HL-60/S4 treated with retinoic acid at 250 ng/mL for 4 days and 3 days (cell line): ENCODE data around the gene KCTD16.

Experiments used
- in situ Hi-C: fragments of 300-500 bp; cut with MboI; formaldehyde crosslinking; loops from 2 replicates; pipeline ENCODE4 v1.7.0; 2022; ENCODE audit warnings: low sequenced_read_pairs

The KCTD16 gene

DNA sequence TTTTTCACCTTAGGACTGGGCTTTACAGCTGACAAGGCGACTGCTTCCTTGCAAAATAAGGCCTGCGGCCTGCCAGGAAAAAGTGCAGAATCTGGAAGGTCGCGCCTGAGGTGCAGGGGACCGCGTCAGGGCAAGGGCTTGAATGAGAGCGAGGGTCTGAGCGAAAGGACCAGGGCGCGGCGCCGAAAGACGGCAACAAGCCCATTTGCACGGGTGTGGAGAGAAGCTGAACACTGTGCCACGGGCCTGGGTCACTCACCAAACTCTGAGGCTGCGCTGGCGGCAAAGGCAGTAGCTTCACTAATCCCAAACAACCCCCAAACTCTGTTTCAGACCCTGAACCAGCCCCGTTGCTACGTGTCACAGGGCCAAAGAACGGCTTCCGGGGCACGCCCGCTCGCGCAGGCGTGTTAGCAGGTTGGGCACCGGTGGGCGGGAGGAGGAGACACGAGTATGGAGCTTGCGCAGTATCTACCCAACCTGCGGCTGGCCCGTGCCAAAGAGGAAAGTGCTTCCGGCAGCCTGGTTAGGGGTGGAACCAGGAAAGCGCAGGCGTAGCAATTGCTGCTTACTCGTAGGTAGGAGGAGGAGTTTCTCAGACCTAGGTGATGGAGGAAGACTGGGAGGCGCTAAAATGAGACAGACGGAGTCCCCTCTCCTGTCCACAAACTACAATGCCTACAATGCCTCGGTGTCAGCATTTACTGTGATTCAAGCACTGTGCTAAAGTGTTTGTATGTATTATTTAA is at the start of gene KCTD16, which contains the start of gene YIPF5:
KCTD16 (plus strand) TSS at position 598 of the 749 bp plus-strand sequence.
YIPF5 (minus strand) TSS at position 384 of the 749 bp plus-strand sequence. CDS start 704 bp downstream, outside the sequence.
- in situ Hi-C loops = no loop called here

DNA sequence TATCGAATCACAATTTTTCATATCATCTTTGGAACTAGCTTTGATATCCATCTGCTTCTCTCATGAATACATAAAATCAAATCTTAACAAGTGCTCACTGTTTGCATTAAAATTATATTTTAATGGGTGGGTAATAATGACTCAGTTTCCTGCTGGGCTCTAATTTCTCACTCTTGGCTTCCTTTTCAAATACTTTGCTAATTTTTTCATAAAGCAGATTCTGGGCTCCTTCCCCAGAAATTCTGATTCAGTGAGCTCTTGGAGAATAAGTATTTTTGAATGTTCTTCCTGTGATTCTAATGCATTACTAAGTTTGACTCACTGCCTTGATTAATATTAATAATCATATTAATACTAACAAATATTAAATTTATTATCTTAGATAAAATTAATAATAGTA is 49.1 kb upstream of the KCTD16 start:
- in situ Hi-C loops = no loop called here

DNA sequence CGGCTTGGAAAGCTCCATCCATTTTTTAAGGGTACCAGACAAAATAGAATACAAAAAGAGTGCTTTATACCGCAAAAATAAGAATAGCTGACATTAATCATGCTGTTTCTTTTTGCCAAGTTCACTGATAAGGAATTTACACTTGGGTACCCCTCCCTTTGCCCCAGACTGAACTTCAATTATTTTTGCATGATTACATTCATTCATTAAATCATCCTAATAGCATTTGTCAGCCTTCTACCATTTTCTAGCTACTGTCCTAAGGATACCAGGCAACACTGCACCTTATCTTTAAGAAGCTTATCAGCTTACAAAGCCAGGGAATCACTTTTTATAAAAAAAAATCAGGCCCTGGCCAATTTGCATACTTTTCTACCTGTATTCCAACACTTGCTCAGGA is 48.6 kb upstream of the KCTD16 start:
- in situ Hi-C loops = no loop called here

DNA sequence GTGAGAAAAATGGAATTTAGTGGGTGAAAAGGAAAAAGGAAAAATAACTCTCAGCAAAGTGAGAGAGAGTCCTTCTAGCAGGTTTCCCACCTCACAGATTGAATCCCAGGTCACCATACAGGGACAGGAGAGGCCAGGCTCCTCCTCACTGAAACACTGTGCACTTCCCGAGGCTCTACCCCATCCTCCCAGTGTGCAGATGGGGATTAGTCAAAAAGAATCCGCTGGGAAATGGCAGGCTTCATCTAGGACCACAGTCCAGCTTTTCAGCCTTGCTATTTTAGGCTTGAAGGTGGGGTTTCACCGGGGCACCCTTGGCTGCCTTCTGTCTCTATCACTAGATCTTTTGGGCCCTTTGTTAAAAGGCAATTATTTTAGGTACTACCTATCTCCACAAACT is 48.0 kb upstream of the KCTD16 start:
- in situ Hi-C loops = no loop called here

DNA sequence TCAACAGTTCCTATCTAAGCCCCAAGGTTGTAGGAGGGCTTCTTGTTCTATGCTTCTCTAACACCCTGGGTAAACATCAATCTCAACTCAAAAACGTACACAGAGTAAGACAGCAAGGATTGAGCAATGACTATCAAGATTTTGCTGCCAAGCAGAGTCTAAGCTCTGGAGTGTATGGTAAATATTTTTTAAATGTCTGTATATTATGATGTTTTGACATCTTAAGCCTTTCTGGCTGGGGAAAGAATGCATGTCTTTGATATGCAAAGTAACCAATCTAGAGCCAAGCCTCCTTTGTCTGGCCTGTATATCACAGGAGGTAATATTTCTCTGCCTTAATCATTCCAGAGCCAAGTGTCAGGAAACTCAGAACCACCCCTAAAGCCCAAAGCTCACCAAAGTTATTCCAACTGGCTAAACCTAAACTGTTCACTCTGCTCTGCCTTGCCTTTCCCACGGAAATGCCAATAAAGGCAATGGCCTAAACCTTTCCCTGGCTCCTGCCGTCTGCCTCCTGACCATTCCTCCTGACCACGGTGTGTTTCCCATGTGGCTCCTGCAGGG is 45.4 kb upstream of the KCTD16 start:
- in situ Hi-C loops = no loop called here

DNA sequence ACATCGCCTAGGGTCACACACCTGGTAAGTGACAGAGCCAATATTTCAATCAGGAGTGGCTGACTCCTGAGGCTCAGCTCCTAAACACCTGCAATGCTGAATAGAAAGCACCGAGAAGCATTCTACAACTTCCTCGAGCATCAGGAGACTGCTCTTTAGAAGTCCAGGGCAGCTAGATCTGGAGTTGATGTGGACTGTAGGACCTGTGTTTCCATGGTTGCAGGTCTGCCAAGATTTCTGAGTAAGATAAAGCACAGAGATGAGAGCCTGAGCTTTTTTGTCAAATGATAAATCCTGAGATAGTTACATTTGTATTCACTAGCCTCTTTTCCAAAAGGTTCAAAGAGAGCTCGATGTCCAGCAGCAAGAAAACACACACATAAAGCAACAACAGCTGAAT is 44.0 kb upstream of the KCTD16 start:
- in situ Hi-C loops = no loop called here

DNA sequence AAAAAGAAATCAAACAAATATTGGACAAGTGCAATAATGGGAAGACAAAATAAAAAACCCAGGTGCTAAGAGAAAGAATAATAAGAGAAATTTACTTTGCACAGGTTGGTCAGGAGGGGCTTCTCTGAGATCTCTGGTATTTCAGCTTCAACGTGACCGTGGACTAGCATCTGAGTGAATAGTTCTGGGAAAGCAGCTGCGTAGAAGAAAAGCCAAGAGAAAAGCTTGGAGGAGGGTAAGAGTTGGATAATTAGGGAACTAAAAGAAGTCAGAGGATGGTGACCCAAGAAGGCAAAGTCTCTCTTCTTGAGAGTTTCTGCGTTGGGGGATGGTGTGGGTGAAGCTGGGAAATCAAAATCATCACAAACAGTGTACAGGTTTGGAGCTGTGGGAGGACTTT is 41.8 kb upstream of the KCTD16 start:
- in situ Hi-C loops = no loop called here

DNA sequence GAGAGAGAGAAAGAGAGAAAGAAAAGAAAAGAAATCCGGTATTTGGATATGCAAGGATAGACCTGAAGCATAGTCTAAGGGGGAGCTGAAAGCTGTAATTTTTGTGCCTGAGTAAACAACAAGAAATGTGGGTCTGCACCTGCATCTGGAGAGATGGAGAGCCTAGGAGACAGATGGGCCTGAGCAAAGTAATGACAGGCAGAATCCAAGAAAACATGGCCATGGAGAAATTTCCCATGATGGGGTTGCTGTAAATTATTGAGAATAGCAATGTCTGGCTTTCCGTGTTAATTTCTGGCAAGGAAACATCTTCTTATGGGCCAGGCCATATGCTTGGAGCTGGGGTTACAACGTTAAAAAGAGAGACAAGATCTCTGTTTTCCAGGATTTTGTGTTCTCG is 40.4 kb upstream of the KCTD16 start:
- in situ Hi-C loops = no loop called here

DNA sequence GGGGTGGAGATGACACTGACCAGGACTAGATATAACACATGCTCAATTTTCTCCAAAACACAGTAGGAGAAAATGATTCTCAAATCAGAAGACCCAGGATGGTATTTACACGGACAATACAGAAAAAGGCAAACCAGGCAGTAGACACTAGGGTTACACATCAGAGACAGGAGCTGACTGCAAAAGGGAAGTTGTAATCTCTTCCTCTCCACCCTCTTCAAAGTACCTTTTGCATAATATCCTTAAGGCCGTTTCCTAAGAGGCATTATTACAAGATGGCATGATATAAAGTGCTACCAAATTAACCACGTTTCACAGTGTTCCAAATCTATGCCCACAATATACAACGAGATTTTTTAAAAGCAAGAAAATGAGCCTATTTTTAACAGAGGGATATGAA is 39.4 kb upstream of the KCTD16 start:
- in situ Hi-C loops = no loop called here

DNA sequence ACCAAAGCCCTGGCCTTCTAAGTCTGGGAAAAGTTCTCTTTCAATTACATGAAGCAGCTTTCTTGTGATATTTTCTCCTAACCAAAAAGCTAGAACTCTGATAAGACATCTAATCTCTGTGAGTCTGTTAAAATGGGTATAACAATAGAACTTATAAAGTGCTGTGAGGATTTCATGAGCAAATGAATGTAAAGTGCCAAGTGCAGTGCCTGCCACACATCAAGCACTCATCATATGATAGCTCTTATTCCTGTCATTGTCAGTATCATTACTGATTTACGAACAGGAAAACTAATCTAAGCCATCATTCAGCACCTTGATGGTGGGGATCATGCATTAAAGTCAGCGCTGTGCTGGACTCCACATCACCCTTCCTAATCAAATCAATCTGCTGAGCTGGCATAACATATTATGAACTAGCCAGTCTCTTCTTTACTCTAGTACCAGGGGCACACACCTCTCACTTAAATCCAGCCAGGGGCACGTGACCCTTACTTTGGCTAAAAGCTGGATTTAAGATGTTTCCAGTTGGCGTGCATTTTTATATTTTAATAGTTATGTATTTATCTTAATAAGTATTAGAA is 37.5 kb upstream of the KCTD16 start:
- in situ Hi-C loops = no loop called here

DNA sequence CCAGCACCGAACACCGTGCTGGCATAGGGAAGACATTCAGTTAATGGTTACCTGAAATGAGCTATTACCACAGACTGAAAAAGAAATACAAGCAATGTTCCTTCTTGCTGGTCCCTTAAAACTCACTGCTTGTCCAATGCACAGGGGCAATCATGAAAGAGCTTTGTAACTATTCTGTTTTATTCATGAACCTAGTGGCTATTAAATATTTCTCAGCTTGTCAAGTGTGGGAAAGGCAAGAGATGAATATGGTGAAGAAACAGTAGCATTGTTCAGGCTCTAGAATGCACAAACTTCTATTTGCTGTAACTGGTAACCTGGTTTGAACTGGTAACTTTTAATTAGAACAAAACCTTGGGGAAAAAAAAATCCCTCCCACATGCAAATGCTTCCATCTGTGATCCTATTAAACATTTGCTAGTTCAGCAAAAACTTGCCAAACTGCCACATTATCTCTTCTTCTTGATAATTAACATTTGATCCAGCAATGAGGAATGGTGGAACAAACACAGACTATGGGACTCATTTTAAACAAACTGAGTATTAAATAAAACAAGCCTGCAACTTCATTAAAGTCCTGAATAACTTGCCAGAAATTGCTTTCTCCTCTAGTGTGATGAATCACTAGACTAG is 36.4 kb upstream of the KCTD16 start:
- in situ Hi-C loops = no loop called here

DNA sequence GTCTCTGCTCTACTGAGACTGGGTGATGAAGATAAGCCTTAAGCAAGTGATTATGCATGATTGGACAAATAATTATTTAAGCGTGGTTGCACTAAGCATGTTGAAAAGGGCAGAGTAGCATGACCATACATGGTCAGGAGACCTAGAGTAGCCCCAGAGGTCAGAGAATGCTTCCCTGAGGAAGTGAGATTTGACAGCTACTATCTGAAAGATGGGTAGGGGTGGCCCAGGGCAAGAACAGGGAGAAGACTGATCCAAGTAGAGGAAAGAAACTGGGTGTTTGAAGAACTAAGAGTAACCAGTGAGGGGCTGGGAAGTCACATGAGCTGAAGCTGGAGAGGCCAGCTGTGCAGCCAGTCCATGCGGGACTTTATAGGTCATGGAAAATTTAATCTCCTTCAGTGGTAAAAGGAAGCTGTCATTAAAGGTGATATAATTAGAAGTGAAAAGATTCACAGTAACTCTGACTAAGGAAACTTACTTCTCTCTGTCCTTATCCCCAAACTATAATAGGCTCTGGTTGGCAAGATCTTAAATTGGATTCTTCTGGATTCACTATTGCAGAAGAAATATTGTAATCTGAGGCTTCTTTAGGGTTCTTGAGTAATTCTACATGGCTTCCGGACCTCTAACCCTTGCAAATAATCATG is 35.4 kb upstream of the KCTD16 start:
- in situ Hi-C loops = no loop called here

DNA sequence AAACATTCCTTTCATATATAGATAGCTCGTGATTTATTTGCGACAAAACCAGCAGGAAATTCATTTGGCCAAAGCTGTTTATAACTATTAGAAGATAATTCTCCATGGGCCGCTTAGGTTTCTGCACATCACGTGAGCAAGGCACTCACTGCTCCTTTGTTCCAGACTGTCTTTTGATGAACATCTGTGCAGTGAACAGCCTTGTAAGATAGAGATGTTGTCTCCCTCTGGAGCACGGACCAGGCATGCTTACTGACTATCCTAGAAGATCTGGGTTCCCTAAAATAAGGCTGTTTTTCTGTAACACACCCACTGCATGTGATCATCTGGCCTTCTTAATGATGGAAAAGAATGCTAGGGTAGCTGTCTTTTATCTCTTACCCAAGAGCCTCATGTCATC is 31.1 kb upstream of the KCTD16 start:
- in situ Hi-C loops = no loop called here

DNA sequence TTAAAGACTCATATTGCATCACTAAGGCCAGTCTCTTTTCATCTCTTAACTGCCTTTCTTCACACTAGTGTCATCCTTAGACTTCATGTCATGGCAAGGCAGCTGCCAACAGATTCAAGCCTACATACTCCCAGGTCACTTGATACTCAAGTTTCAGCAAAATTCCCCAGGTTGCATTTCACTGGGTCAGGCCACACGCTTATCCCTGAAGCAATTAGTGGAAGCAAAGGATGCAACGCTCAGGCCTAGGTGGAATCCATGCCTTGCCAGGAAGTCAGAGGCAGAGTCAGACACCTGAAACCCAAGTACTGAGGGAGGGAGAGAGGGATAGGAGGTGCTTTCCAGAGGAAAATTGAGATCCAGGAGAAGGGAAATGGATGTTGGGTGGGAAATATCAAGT is 29.1 kb upstream of the KCTD16 start:
- in situ Hi-C loops = no loop called here

DNA sequence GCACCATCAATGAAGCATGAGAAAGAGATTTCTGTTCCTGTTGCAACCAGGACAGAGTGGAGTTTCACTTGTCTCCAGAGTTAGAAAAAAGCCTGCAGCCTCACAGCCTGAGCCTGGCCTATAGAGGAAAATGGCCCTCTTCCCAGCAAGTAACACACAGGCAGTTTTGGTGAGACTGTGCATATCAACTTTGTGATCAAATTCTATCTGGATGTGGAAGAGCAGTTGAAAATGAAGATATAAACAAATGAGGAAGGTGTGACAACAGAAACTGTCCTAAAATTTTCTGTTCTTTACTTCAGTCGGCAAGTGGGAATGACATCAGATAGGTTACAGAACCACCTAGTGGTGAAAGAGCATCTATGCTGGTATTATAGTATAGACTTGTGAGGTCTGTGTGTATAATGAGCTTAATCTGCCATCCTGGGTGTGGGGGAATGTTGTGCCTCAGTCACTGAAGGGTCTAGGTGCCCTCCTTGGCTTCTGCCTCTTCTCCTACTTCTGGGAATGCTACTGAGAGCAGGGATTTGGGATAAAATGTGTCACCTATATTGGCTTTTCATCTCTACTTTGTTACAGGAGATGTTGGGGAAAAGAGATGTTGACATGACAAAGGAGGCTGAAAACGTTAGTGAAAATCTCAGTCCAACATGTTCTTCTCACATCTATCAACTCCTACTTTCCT is 28.4 kb upstream of the KCTD16 start:
- in situ Hi-C loops = no loop called here

DNA sequence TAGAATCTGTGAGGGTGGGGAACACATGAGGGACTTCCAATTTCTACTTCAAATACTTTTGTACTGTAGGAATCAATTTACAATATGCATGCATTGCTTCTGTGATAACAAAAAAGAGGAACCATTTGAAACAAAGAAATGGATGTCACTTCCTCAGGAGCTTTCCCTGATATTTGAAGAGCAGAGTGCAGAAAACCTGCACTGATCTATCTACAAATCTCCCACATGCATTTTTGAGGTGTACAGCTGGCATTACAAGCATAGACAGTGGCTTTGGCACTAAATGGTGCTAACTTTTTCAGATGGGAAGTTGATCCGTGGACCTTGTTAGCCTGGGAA is 27.9 kb upstream of the KCTD16 start:
- in situ Hi-C loops = no loop called here

DNA sequence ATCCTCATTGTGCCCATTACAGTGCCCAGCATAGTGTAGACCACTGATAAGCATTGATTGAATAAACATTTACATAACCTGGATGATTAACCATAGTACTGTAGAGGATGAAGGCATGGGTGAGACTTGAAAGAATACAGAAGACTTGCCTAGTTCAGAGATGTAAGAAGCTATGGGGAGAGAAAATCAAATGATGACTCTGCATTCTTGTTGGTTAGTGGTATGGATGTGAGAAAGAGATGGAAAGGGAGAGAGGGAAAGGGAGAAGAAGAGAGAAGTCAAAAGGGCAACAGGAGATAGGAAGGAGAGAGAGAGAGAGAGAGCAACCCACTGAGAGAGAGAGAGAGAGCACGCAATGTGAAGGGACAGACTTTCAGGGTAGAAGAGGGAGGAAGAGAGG is 27.0 kb upstream of the KCTD16 start:
- in situ Hi-C loops = no loop called here

DNA sequence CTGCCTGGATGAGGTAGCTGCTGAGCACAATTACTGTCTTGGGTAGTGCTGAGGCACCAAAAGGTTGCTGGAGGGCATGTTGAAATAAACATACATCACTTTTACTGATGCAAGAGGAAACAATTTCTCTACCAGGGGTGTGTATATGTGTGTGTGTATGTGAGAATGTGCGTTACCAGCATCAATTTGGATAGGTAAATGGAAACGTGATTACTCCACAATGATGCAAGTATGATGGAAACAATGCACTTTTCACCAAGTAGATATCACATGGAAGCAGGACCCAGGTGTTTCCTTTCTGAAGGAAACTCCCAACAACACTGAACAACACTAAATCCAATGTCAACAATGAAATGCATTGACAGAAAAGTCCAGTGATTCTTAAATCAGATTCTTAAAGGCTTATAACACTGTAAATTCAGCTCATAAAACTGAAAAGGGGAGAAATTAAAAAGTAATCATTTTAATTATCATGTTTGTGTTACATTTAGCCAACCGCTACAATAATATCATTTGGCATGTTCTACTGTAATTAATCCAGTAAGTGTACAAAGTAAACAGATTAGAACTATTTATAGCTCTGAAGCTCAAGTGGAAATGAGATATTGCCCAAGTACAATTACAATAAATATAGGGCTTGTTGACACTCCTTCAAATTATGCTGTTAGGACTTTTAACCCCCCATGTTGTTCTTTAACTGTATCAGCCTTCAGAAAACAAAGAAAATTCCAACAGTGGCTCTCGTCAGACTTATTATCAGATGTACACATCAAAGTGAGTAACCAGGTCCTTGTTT is 25.5 kb upstream of the KCTD16 start:
- in situ Hi-C loops = no loop called here

DNA sequence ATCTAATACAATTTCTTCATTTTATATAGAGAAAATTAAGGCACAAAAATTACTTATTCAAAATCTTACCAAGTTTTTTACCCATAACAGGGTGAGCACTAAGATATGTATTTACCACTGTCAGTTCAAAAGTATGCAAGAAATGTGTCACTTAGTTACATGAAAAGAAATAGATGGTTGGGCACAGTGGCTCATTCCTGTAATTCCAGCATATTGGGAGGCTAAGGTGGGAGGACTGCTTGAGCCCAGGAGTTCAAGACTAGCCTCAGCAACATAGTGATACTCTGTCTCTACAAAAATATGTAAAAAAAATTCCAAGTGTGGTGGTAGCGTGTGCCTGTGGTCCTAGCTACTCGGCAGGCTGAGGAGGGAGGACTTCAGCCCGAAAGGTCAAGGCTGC is 19.6 kb upstream of the KCTD16 start:
- in situ Hi-C loops = no loop called here

DNA sequence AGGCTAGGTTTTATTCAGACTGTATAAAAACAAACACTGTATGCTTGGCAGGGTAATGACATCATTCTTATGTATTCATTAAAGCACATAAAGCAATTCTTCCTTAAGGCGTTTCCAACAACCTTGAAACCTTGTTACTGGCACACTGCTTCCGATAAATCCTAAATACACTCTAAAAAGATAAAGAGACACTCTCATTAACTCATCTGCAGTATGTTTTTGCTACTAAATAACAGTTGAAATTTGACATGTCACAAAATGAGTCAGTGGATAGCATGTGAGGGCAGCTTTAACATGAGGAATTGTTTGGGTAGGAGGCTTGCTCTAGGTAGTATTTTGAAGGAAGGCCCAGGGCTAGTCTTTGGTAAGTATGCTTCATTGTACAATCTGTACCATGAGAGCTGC is 13.9 kb upstream of the KCTD16 start:
- in situ Hi-C loops = no loop called here
